Gastrocnemius medialis (tissue), 4 donors: ENCODE results near the gene LRRC4C.

Experiments
- POLR2A ChIP-seq, 2 donors: fragments of 450-650 bp; IDR thresholded peaks; one replicate each; pipeline ENCODE4 v1.6.1; 2017; ENCODE audit warnings: antibody characterized with exemption in 2 of 2, mild to moderate bottlenecking in 2 of 2, moderate library complexity in 2 of 2
- TF ChIP-seq, protein P1 (sequence below), 5 experiments: fragments of 450-650 bp in 3 of 5; fragments of 200-600 bp in 2 of 5; sonication (generic) in 2 of 5; IDR thresholded peaks in 4 of 5; conservative IDR thresholded peaks in 1 of 5; 1 replicate in 4 of 5; 2 replicates in 1 of 5; pipeline ENCODE4 v1.5.1; 2016 to 2019; ENCODE audit warnings: antibody characterized with exemption in 5 of 5, mild to moderate bottlenecking in 3 of 5, moderate library complexity in 3 of 5

DNA sequence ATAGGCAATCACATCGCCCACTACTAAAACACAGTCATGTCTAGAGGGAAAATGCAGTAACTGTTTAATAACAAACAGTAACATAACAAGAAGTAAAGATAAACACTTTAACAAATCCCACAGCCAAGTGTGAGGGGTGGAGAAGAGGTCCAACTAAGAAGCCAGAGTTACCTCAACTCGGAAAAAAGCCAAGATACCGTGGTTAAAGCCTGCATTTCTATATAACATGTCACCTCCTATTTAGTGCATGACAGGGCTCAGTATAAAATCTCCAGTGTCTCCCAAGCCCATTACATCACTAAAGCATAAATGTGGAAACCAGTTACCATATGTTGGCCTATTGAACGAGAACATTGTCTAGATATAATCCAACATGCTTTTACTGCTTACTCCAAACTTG is 281.7 kb downstream of the LRRC4C start:
- TF ChIP-seq, protein P1, sequence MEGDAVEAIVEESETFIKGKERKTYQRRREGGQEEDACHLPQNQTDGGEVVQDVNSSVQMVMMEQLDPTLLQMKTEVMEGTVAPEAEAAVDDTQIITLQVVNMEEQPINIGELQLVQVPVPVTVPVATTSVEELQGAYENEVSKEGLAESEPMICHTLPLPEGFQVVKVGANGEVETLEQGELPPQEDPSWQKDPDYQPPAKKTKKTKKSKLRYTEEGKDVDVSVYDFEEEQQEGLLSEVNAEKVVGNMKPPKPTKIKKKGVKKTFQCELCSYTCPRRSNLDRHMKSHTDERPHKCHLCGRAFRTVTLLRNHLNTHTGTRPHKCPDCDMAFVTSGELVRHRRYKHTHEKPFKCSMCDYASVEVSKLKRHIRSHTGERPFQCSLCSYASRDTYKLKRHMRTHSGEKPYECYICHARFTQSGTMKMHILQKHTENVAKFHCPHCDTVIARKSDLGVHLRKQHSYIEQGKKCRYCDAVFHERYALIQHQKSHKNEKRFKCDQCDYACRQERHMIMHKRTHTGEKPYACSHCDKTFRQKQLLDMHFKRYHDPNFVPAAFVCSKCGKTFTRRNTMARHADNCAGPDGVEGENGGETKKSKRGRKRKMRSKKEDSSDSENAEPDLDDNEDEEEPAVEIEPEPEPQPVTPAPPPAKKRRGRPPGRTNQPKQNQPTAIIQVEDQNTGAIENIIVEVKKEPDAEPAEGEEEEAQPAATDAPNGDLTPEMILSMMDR (IDR thresholded peaks at IDR 0.05 in 4 of 5, conservative IDR thresholded peaks at IDR 0.05 in 1 of 5), result no peak
- TF ChIP-seq POLR2A (IDR thresholded peaks at IDR 0.05), result no peak
